NCI-H345 treated with DMSO at 0.1 percent for 48 hours (cell line): Measurements from ENCODE around the gene TSPAN5.
"Not testable (repeated sequence)": the region's sequence is repeated elsewhere in the genome, so short reads cannot be mapped to it uniquely, and the experiment has no call there.

Experiments used
- DNase-seq: peaks from one replicate; lab custom pipeline; 2025; ENCODE audit not compliant: unreplicated experiment; lab: John Stamatoyannopoulos, UW

Gene TSPAN5

GRCh38 chr4:98658287-98659105, at the start of gene TSPAN5:
TSPAN5 (minus strand) TSS chr4:98658611.
- peak; percentile 41 for DNase-seq

GRCh38 chr4:98706935-98707334, 48.5 kb upstream of the TSPAN5 start:
- DNase-seq: no peak

GRCh38 chr4:98706200-98706813, 47.9 kb upstream of the TSPAN5 start:
- DNase-seq: no peak

- not testable (repeated sequence) for DNase-seq
Observed at GRCh38 chr4:98705586-98705985, 47.2 kb upstream of the TSPAN5 start.

GRCh38 chr4:98700656-98701055, 42.2 kb upstream of the TSPAN5 start:
- DNase-seq: no peak

- no peak for DNase-seq
Observed at GRCh38 chr4:98694076-98694475, 35.7 kb upstream of the TSPAN5 start.

- no peak for DNase-seq
Observed at GRCh38 chr4:98692411-98692810, 34.0 kb upstream of the TSPAN5 start.

GRCh38 chr4:98691588-98691987, 33.2 kb upstream of the TSPAN5 start:
- no peak for DNase-seq

GRCh38 chr4:98689507-98690174, 31.2 kb upstream of the TSPAN5 start:
- no peak for DNase-seq

GRCh38 chr4:98688411-98689290, 30.2 kb upstream of the TSPAN5 start:
- no peak for DNase-seq

- DNase-seq: no peak
Observed at GRCh38 chr4:98687876-98688275, 29.5 kb upstream of the TSPAN5 start.

- DNase-seq: no peak
Observed at GRCh38 chr4:98686847-98687246, 28.4 kb upstream of the TSPAN5 start.

GRCh38 chr4:98686043-98686707, 27.8 kb upstream of the TSPAN5 start:
- no peak for DNase-seq

GRCh38 chr4:98685225-98686042, 27.0 kb upstream of the TSPAN5 start:
- no peak for DNase-seq

- no peak for DNase-seq
Observed at GRCh38 chr4:98682719-98683118, 24.3 kb upstream of the TSPAN5 start.

GRCh38 chr4:98680806-98681205, 22.4 kb upstream of the TSPAN5 start:
- DNase-seq: no peak

- DNase-seq: no peak
Observed at GRCh38 chr4:98679738-98680137, 21.3 kb upstream of the TSPAN5 start.

GRCh38 chr4:98677799-98678198, 19.4 kb upstream of the TSPAN5 start:
- no peak for DNase-seq

GRCh38 chr4:98674404-98675173, 16.2 kb upstream of the TSPAN5 start:
- no peak for DNase-seq
